OCI-LY3 (cell line): ENCODE results near the gene PQBP1.
"Not testable (repeated sequence)": the region's sequence is repeated elsewhere in the genome, so short reads cannot be mapped to it uniquely, and the experiment has no call there.

Experiments used
- CTCF ChIP-seq: fragments of 200-600, 300-600 bp; sonication (generic); IDR thresholded peaks from 2 replicates; pipeline ENCODE4 v1.5.1; 2014; ENCODE audit warnings: antibody characterized with exemption, low read length, low read depth
- EZH2phosphoT487 ChIP-seq: fragments of 200-600 bp; shearing (Covaris generic); IDR thresholded peaks from 2 replicates; pipeline ENCODE4 v1.6.1; 2018; ENCODE audit warnings: antibody characterized with exemption, mixed run types, low read depth

GRCh38 chrX:48886586-48886985 lies 11.1 kb upstream of the PQBP1 start:
- TF ChIP-seq CTCF, EZH2phosphoT487: not testable (repeated sequence)
